HFF-Myc (cell line): ENCODE results near the gene PDIA6.
"Not testable (repeated sequence)": the region's sequence is repeated elsewhere in the genome, so short reads cannot be mapped to it uniquely, and the experiment has no call there.

Experiments
- DNase-seq: peaks from one replicate; pipeline ENCODE4 v3.0.0-alpha.2; 2011; ENCODE audit warnings: low read depth; ENCODE audit errors: extremely low read depth
- H3K4me3 ChIP-seq: replicated peaks from 2 replicates; pipeline ENCODE4 v1.5.1; 2011; ENCODE audit warnings: low read depth, mild to moderate bottlenecking, control low read depth, low read length
- CTCF ChIP-seq: IDR thresholded peaks from 2 replicates; pipeline ENCODE4 v1.5.1; 2012; ENCODE audit warnings: mild to moderate bottlenecking, low read depth, low read length, control low read depth; ENCODE audit errors: missing control alignments

The PDIA6 gene

GRCh38 chr2:10811517-10811916 is 1.1 kb downstream of the PDIA6 start:
- H3K4me3 ChIP-seq: peak overlapping the region; percentile 89
- no peak for DNase-seq
- no peak for TF ChIP-seq CTCF

- TF ChIP-seq CTCF: no peak
- peak overlapping the region; percentile 89 for H3K4me3 ChIP-seq
- DNase-seq: no peak
Observed at GRCh38 chr2:10810202-10811161, 2.1 kb downstream of the PDIA6 start.

- TF ChIP-seq CTCF: no peak
- no peak for DNase-seq
- H3K4me3 ChIP-seq: no peak overlapping the region
Observed at GRCh38 chr2:10806543-10806942, 6.0 kb downstream of the PDIA6 start.

- not testable (repeated sequence) for H3K4me3 ChIP-seq, DNase-seq
Observed at GRCh38 chr2:10805990-10806389, 6.6 kb downstream of the PDIA6 start.

- no peak overlapping the region for H3K4me3 ChIP-seq
- no peak for DNase-seq
- TF ChIP-seq CTCF: no peak
Observed at GRCh38 chr2:10802657-10803056, 9.9 kb downstream of the PDIA6 start.

GRCh38 chr2:10800163-10800562 is 12.4 kb downstream of the PDIA6 start:
- TF ChIP-seq CTCF: no peak
- no peak for DNase-seq

GRCh38 chr2:10798783-10799182 is 13.8 kb downstream of the PDIA6 start:
- TF ChIP-seq CTCF: peak; percentile 21
- no peak for DNase-seq
- H3K4me3 ChIP-seq: no peak overlapping the region

More at GRCh38 chr2:10800163-10800562, 12.4 kb downstream of the PDIA6 start:
- no peak overlapping the region for H3K4me3 ChIP-seq
